GM12892 (cell line): ENCODE measurements around the gene DNM3.

Source experiments
- DNase-seq: peaks from one replicate; pipeline ENCODE4 v3.0.0; 2011; ENCODE audit not compliant: insufficient read length
- FAIRE-seq: peaks from 2 replicates; lab custom pipeline; 2011; peaks lifted over from hg19 to GRCh38; lab: Jason Lieb, UNC
- POLR2A ChIP-seq: IDR thresholded peaks from 2 replicates; pipeline ENCODE4 v1.6.1; 2011; ENCODE audit warnings: low read depth, low read length, control low read depth
- POLR2AphosphoS5 ChIP-seq: IDR thresholded peaks from 2 replicates; pipeline ENCODE4 v1.6.1; 2011; ENCODE audit warnings: low read depth, low read length, control low read depth
- TAF1 ChIP-seq: IDR thresholded peaks from 2 replicates; pipeline ENCODE4 v1.6.1; 2011; ENCODE audit warnings: low read depth, mild to moderate bottlenecking, control low read depth, low read length, borderline replicate concordance

Gene DNM3

DNA sequence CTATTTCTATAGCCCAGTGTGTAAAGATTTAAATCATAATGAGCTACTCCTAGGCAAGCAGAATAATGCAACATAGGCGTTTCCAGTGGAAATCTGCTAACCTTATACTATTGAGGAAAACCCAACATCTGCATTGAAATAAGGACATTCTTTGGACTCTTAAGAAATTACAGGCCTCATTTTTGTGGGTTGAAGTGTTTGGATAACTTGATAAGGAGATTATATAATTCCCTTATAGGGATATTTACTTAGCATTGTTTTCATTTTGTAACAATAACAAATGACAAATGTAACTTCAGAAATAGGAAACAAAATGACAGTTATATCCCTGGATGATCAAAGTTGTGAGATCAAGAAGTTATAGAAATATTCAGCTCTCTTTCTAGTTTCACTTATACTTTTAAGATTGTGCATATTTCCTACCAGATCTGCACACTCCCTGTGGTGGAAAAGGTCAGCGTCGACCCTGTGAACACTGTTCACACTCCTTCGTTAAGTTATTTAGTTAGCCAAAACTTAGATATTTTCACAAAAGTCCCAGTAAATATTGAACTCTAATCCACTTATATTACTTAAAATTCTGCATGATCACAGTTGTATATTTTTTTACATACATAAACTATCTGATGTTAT, 294.8 kb downstream of the DNM3 start:
- FAIRE-seq (no peak), DNase-seq (no peak)

DNA sequence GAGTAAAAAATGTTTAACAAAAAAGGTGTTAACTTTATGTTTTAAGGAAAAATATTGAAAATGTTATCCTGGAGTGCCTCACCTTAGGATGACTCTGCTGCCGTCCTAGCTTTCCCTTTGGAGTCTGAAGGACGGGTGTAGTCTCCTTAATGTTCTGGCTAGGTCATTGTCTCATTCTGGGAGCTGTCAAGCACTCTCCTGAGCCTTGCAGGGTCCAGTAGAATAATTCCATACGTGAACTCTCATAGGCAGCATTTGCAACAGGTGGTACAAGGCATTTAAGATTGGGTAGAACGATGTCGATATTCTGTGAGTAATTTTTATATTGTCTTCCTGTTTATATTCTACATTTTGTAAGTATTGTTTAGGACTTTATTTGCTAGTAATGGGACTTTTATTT, 295.6 kb downstream of the DNM3 start:
- no peak for FAIRE-seq

More for the DNA sequence above, 294.8 kb downstream of the DNM3 start:
- TF ChIP-seq POLR2AphosphoS5 (no peak), TAF1 (no peak), POLR2A (no peak)

DNA sequence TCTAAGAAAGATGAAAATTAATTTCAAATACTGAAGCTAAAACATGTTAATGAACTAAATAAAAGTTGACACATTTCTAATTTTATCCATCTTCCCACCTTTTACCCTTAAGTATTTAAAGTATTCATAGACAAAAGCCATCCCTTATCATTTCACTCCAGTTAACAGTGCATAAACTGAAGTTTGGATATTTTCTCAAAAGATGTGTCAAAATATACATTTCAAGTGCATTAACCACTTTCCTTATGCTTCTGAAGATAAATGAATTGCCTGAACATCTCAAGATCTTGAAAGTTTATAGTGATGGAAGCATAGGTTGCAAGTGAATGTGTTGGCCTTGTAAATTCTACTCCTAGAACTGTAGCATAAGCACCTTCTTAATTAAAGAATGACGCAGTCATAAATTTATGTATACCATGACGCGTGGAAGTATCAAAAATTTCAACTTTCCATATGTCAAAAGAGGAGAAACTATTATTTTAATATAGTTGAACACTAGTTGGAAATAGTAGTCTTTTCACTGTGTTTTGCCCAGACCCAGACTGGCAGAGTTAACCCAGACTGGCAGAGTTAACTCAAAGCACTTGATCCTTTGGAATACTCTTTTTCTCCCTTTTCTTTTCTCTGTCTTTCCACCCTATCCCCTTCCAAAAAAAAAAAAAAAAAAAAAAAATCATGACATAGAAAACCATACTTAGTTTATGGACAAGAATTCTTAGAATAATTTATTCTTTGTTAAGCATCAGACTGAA, 296.6 kb downstream of the DNM3 start:
- TF ChIP-seq POLR2AphosphoS5 (no peak), POLR2A (no peak), TAF1 (no peak)
- no peak for FAIRE-seq

More for the DNA sequence above, 295.6 kb downstream of the DNM3 start:
- DNase-seq = no peak
- TF ChIP-seq POLR2A = no peak
- no peak for TF ChIP-seq POLR2AphosphoS5
- TF ChIP-seq TAF1 = no peak

DNA sequence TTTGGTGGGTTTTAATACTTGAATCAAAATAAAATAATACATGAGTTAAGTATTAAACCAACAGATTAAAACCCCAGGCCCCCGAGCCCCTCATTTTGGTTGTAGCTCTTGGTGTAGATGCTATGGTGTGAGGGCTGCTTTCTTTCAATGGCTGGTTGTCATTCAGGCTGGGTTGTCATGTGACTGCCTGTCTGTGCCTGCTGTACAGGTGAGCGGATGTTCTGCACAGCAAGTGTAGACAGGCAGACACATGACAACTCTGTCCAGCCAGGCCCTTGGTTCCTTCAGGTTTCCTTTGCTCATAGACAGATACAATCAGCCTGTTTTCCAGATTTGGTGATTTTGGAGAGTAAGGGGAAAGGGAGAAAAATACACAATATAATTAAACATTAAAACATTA, 297.3 kb downstream of the DNM3 start:
- no peak for FAIRE-seq
- TF ChIP-seq POLR2AphosphoS5 = no peak
- no peak for TF ChIP-seq POLR2A
- DNase-seq = no peak

More for the DNA sequence above, 296.6 kb downstream of the DNM3 start:
- no peak for DNase-seq

GRCh38 chr1:172139196-172139595, 297.9 kb downstream of the DNM3 start:
- no peak for DNase-seq
- FAIRE-seq = no peak
- no peak for TF ChIP-seq POLR2A

GRCh38 chr1:172140072-172140471, 298.8 kb downstream of the DNM3 start:
- TF ChIP-seq TAF1 = no peak
- no peak for TF ChIP-seq POLR2AphosphoS5
- no peak for TF ChIP-seq POLR2A
- DNase-seq = no peak
- FAIRE-seq = no peak

GRCh38 chr1:172140591-172140990, 299.3 kb downstream of the DNM3 start:
- DNase-seq (no peak), FAIRE-seq (no peak)
- TF ChIP-seq TAF1 = no peak
- no peak for TF ChIP-seq POLR2A

- no peak for FAIRE-seq
- DNase-seq = no peak
- no peak for TF ChIP-seq TAF1
Observed at GRCh38 chr1:172141341-172141881, 300.1 kb downstream of the DNM3 start.

- DNase-seq (no peak), FAIRE-seq (no peak)
- TF ChIP-seq TAF1 = no peak
- TF ChIP-seq POLR2A = no peak
- no peak for TF ChIP-seq POLR2AphosphoS5
Observed at GRCh38 chr1:172142324-172142723, 301.0 kb downstream of the DNM3 start.

- DNase-seq (no peak), FAIRE-seq (no peak)
- TF ChIP-seq POLR2AphosphoS5 = no peak
- TF ChIP-seq TAF1 = no peak
- no peak for TF ChIP-seq POLR2A
Observed at GRCh38 chr1:172143384-172144055, 302.2 kb downstream of the DNM3 start.

DNA sequence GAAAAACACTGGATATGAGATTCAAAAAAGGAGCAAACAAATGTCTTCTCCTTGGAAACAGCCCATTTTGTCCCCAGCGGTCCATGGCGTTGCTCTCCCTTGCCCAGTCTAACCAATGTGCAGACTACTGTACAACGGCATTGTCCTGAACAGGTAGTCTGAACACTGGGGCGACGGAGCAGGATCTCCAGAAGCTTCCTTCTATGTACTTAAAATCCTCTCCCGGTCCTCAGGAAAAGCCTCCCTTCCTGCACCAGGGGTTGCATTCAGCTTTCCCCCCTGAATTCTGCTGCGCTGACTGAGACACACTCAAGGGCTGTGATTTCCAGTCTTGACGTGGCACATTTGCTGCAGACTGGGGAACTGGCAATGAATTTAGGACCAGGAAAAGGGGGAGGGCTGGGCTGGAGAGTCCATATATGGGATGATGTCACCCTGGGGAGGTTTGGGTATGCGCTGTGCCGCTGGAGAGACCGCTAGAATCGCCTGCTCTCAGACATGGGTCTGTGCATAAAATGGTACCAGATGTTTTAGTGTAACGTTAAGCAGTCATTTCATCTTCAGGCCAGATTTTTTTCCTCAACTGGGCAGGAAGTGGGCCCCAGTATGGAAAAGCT, 303.3 kb downstream of the DNM3 start:
- no peak for TF ChIP-seq TAF1
- no peak for TF ChIP-seq POLR2AphosphoS5
- no peak for TF ChIP-seq POLR2A
- FAIRE-seq (no peak), DNase-seq (no peak)
